H9 (cell line): ENCODE measurements around the gene TESK2. TPM values are rescaled to one million over a fixed set of nuclear protein-coding genes. Genes with fewer than 3 reads are reported as not detected.

ENCODE experiments used
- DNase-seq: peaks from one replicate; pipeline ENCODE4 v3.0.0-alpha.2; 2017
- H2AFZ ChIP-seq: one replicate; pipeline ENCODE4 v1.6.1; 2013; ENCODE audit warnings: mild to moderate bottlenecking, low read length, control low read depth, moderate library complexity
- H2AK5ac ChIP-seq: 2 replicates; pipeline ENCODE4 v1.6.1; 2013; ENCODE audit warnings: low read length, control low read depth, mixed read lengths; ENCODE audit not compliant: insufficient read length
- H2BK120ac ChIP-seq: one replicate; pipeline ENCODE4 v1.6.1; 2013; ENCODE audit warnings: low read depth, mild to moderate bottlenecking, low read length, control low read depth, inconsistent platforms; ENCODE audit not compliant: poor library complexity, severe bottlenecking
- H2BK12ac ChIP-seq: 2 replicates; pipeline ENCODE4 v1.6.1; 2013; ENCODE audit warnings: low read length, control low read depth, mixed read lengths, low read depth; ENCODE audit not compliant: insufficient read length
- H2BK15ac ChIP-seq: 2 replicates; pipeline ENCODE4 v1.6.1; 2013; ENCODE audit warnings: low read depth, low read length, control low read depth
- H2BK20ac ChIP-seq: one replicate; pipeline ENCODE4 v1.6.1; 2013; ENCODE audit warnings: low read depth, mild to moderate bottlenecking, low read length, control low read depth, inconsistent platforms; ENCODE audit not compliant: poor library complexity, severe bottlenecking
- H2BK5ac ChIP-seq: 2 replicates; pipeline ENCODE4 v1.6.1; 2013; ENCODE audit warnings: low read length, control low read depth, mixed read lengths; ENCODE audit not compliant: insufficient read length
- H3K14ac ChIP-seq: 2 replicates; pipeline ENCODE4 v1.6.1; 2013; ENCODE audit warnings: low read length, control low read depth; ENCODE audit not compliant: insufficient read depth
- H3K18ac ChIP-seq: 2 replicates; pipeline ENCODE4 v1.6.1; 2013; ENCODE audit warnings: low read depth, mild to moderate bottlenecking, mixed read lengths, low read length, control low read depth; ENCODE audit not compliant: insufficient read length
- H3K23ac ChIP-seq: 2 replicates; pipeline ENCODE4 v1.6.1; 2013; ENCODE audit warnings: low read length, control low read depth, mixed read lengths, low read depth; ENCODE audit not compliant: insufficient read length
- H3K23me2 ChIP-seq: 2 replicates; pipeline ENCODE4 v1.6.1; 2013; ENCODE audit warnings: low read depth, mild to moderate bottlenecking, mixed read lengths, low read length, control low read depth; ENCODE audit not compliant: insufficient read length, poor library complexity, severe bottlenecking
- H3K27ac ChIP-seq: 2 replicates; pipeline ENCODE4 v1.5.1; 2013; ENCODE audit warnings: low read length, control low read depth, mixed read lengths, low read depth; ENCODE audit not compliant: insufficient read length
- H3K27me3 ChIP-seq: 2 replicates; pipeline ENCODE4 v1.6.1; 2013; ENCODE audit warnings: low read length, control low read depth, inconsistent platforms; ENCODE audit not compliant: insufficient read depth
- H3K4ac ChIP-seq: 2 replicates; pipeline ENCODE4 v1.6.1; 2013; ENCODE audit warnings: low read depth, mild to moderate bottlenecking, control low read depth, inconsistent platforms, low read length, moderate library complexity
- H3K4me1 ChIP-seq: 2 replicates; pipeline ENCODE4 v1.6.1; 2013; ENCODE audit warnings: low read length, control low read depth, inconsistent platforms; ENCODE audit not compliant: insufficient read depth
- H3K4me2 ChIP-seq: 2 replicates; pipeline ENCODE4 v1.6.1; 2013; ENCODE audit warnings: low read length, control low read depth, mixed read lengths; ENCODE audit not compliant: insufficient read length, insufficient read depth
- H3K56ac ChIP-seq: 2 replicates; pipeline ENCODE4 v1.6.1; 2013; ENCODE audit warnings: low read depth, mild to moderate bottlenecking, mixed read lengths, low read length, control low read depth; ENCODE audit not compliant: insufficient read length
- H3K79me1 ChIP-seq: 2 replicates; pipeline ENCODE4 v1.6.1; 2013; ENCODE audit warnings: low read depth, mild to moderate bottlenecking, moderate library complexity, low read length, control low read depth, inconsistent platforms; ENCODE audit not compliant: insufficient read depth, poor library complexity, severe bottlenecking
- H3K79me2 ChIP-seq: 2 replicates; pipeline ENCODE4 v1.6.1; 2013; ENCODE audit warnings: low read length, control low read depth, inconsistent platforms; ENCODE audit not compliant: insufficient read depth
- H3K9ac ChIP-seq: 2 replicates; pipeline ENCODE4 v1.6.1; 2013; ENCODE audit warnings: low read length, control low read depth, mixed read lengths; ENCODE audit not compliant: insufficient read length; ENCODE audit errors: extremely low read depth
- H3K9me3 ChIP-seq: one replicate; pipeline ENCODE4 v1.6.1; 2013; ENCODE audit warnings: low read depth, low read length, inconsistent platforms; ENCODE audit not compliant: control insufficient read depth
- H3T11ph ChIP-seq: one replicate; pipeline ENCODE4 v1.6.1; 2013; ENCODE audit warnings: mild to moderate bottlenecking, low read length, control low read depth, inconsistent platforms
- H4K20me1 ChIP-seq: one replicate; pipeline ENCODE4 v1.6.1; 2013; ENCODE audit not compliant: control insufficient read depth, insufficient read length, insufficient read depth
- H4K5ac ChIP-seq: 2 replicates; pipeline ENCODE4 v1.6.1; 2013; ENCODE audit warnings: low read depth, mild to moderate bottlenecking, mixed read lengths, low read length, control low read depth; ENCODE audit not compliant: insufficient read length
- H4K8ac ChIP-seq: replicated peaks from 2 replicates; pipeline ENCODE4 v1.6.1; 2013; ENCODE audit warnings: low read length, control low read depth, mixed read lengths, low read depth; ENCODE audit not compliant: insufficient read length
- H4K91ac ChIP-seq: 2 replicates; pipeline ENCODE4 v1.6.1; 2013; ENCODE audit warnings: low read depth, mild to moderate bottlenecking, moderate library complexity, mixed read lengths, low read length, control low read depth; ENCODE audit not compliant: insufficient read length
- H3K27ac Mint-ChIP-seq, 3 experiments: 2 replicates in 2 of 3; 3 replicates in 1 of 3; pipeline ENCODE4 v1.8.0; 2020 to 2021; ENCODE audit warnings: mixed read lengths in 3 of 3, mild to moderate bottlenecking in 1 of 3, moderate library complexity in 1 of 3
- H3K27me3 Mint-ChIP-seq: 2 replicates; pipeline ENCODE4 v1.8.0; 2021; ENCODE audit warnings: low read depth, mild to moderate bottlenecking, moderate library complexity, mixed read lengths
- H3K36me3 Mint-ChIP-seq, 3 experiments: 2 replicates in 2 of 3; 3 replicates in 1 of 3; pipeline ENCODE4 v1.8.0; 2020 to 2021; ENCODE audit warnings: low read depth in 3 of 3, mixed read lengths in 3 of 3; ENCODE audit not compliant: insufficient read depth in 1 of 3
- H3K4me1 Mint-ChIP-seq, 2 experiments: 2 replicates each; pipeline ENCODE4 v1.8.0; 2020; ENCODE audit warnings: mixed read lengths in 2 of 2
- H3K4me3 Mint-ChIP-seq, 2 experiments: 2 replicates in 1 of 2; 3 replicates in 1 of 2; pipeline ENCODE4 v1.8.0; 2020 to 2021; ENCODE audit warnings: mild to moderate bottlenecking in 2 of 2, mixed read lengths in 2 of 2, moderate library complexity in 1 of 2
- H3K9me3 Mint-ChIP-seq, 2 experiments: 2 replicates in 1 of 2; 3 replicates in 1 of 2; pipeline ENCODE4 v1.8.0; 2020; ENCODE audit warnings: mild to moderate bottlenecking in 2 of 2, mixed read lengths in 2 of 2, moderate library complexity in 1 of 2
- CTCF ChIP-seq: fragments of 200-600 bp; sonication (generic); conservative IDR thresholded peaks from 3 replicates; pipeline ENCODE4 v1.8.0; 2021; ENCODE audit warnings: antibody characterized with exemption, mild to moderate bottlenecking
- WGBS: extraction: QIAGEN DNeasy Blood & Tissue Kit; methylation state at CpG from one replicate; pipeline ENCODE4 v1.1.7; 2013; ENCODE audit warnings: missing lambda C conversion rate, low lambda C conversion rate, mixed read lengths; ENCODE audit not compliant: insufficient read length; ENCODE audit errors: extremely low coverage; 5-methylcytosine and 5-hydroxymethylcytosine counted together
- total RNA-seq: library from RNA; stranded (reverse); gene quantifications from 2 replicates; pipeline ENCODE4 v1.2.1, GENCODE V29; 2021

Gene TESK2
- total RNA-seq, 1 experiment from 2014 or later: 7.2 TPM

GRCh38 chr1:45455162-45455561 is 35.8 kb downstream of the TESK2 start:
- no peak overlapping the region for H3K18ac ChIP-seq
- H3K9me3 ChIP-seq: no peaks in the 10 kb centered on the region
- no peaks in the 10 kb centered on the region; the same call in 1 of the 2 replicates for H3K4me1 ChIP-seq
- no peak overlapping the region for H3K9ac ChIP-seq
- no peak overlapping the region for H3K4me2 ChIP-seq
- H4K20me1 ChIP-seq: no peaks in the 10 kb centered on the region
- no peaks in the 10 kb centered on the region for H3K27me3 ChIP-seq
- H2BK15ac ChIP-seq: no peak overlapping the region
- H2BK12ac ChIP-seq: no peak overlapping the region
- H4K8ac ChIP-seq: no peak overlapping the region
- H3K23ac ChIP-seq: no peak overlapping the region
- H3K14ac ChIP-seq: no peak overlapping the region
- H4K5ac ChIP-seq: no peak overlapping the region
- H4K91ac ChIP-seq: no peak overlapping the region
- H3K36me3 Mint-ChIP-seq: no peaks in the 10 kb centered on the region; a peak in 1 of 7 replicates
- DNase-seq: no peak
- H3K4me3 Mint-ChIP-seq: peak overlapping the region in 1 of 2 experiments; percentile 18; a peak in 1 of 5 replicates
- H2BK20ac ChIP-seq: no peak overlapping the region
- H3K4me1 Mint-ChIP-seq: peaks cover 19 to 28% of the 10 kb centered on the region in 2 experiments
- no peak for TF ChIP-seq CTCF
- no peak overlapping the region for H3K4ac ChIP-seq
- H2BK5ac ChIP-seq: no peak overlapping the region
- no peak overlapping the region for H2AK5ac ChIP-seq
- peak overlapping the region; percentile 13 to 50 (median 47); a peak in 4 of 7 replicates for H3K27ac Mint-ChIP-seq
- no peak overlapping the region for H3K56ac ChIP-seq
- H3T11ph ChIP-seq: no peak overlapping the region
- no peaks in the 10 kb centered on the region; the same call in 1 of the 2 replicates for H3K27me3 Mint-ChIP-seq
- H3K9me3 Mint-ChIP-seq: no peaks in the 10 kb centered on the region
- H3K23me2 ChIP-seq: no peaks in the 10 kb centered on the region
- no peak overlapping the region for H3K27ac ChIP-seq
- no peaks in the 10 kb centered on the region for H3K79me2 ChIP-seq
- no peak overlapping the region for H2AFZ ChIP-seq
- no peak overlapping the region for H2BK120ac ChIP-seq
- WGBS: no CpG with 5 or more reads among the region's 4 CpGs
- no peaks in the 10 kb centered on the region for H3K79me1 ChIP-seq
